Ovary (tissue), 9 donors: ENCODE data around the gene WNT6. TPM values are rescaled to one million over a fixed set of nuclear protein-coding genes. Genes with fewer than 3 reads are reported as not detected.

Experiments used
- DNase-seq, 5 donors: peaks; one replicate each; pipeline ENCODE4 v3.0.0-alpha.2; 2019 to 2020
- H3K27ac ChIP-seq, 2 donors: fragments of 200-600 bp; one replicate each; pipeline versions ENCODE4 v1.5.1 to v1.8.0; 2019 to 2022
- H3K27me3 ChIP-seq: fragments of 200-600 bp; one replicate; pipeline ENCODE4 v1.8.0; 2022
- H3K36me3 ChIP-seq: fragments of 200-600 bp; sonication (generic); one replicate; pipeline ENCODE4 v1.5.1; 2019
- H3K4me1 ChIP-seq: one replicate; pipeline ENCODE4 v1.8.1; 2013; ENCODE audit warnings: mild to moderate bottlenecking, moderate library complexity; ENCODE audit not compliant: insufficient read depth
- H3K4me3 ChIP-seq: fragments of 200-600 bp; sonication (generic); one replicate; pipeline ENCODE4 v1.5.1; 2017
- H3K9me3 ChIP-seq, 2 donors: fragments of 200-600 bp in 1 of 2; sonication (generic) in 1 of 2; one replicate each; pipeline versions ENCODE4 v1.5.1 to v1.8.1; 2013 to 2019; ENCODE audit warnings: mild to moderate bottlenecking in 1 of 2, moderate library complexity in 1 of 2
- CTCF ChIP-seq, 3 donors: fragments of 450-650 bp in 2 of 3; fragments of 200-600 bp in 1 of 3; IDR thresholded peaks; one replicate each; pipeline versions ENCODE4 v1.5.1 to v1.8.0; 2016 to 2022; ENCODE audit warnings: antibody characterized with exemption in 3 of 3, mild to moderate bottlenecking in 1 of 3
- EP300 ChIP-seq: sonication (generic); formaldehyde crosslinking; IDR thresholded peaks from one replicate; pipeline ENCODE4 v1.6.1; 2017; ENCODE audit warnings: antibody characterized with exemption
- POLR2A ChIP-seq: fragments of 450-650 bp; IDR thresholded peaks from one replicate; pipeline ENCODE4 v1.6.1; 2017; ENCODE audit warnings: antibody characterized with exemption, mild to moderate bottlenecking, moderate library complexity
- WGBS, 3 donors: extraction: QIAGEN DNeasy Blood & Tissue Kit in 1 of 3; methylation state at CpG; one replicate each; pipeline versions ENCODE4 v1.1.5 to v1.1.7; 2013 to 2017; 5-methylcytosine and 5-hydroxymethylcytosine counted together
- intact Hi-C, 4 donors: fragments of 100-400 bp; cut with DNase I; formaldehyde crosslinking; loops; one replicate each; pipeline versions ENCODE4 v1.11.0 to v1.15.1; 2022 to 2023
- polyA plus RNA-seq, 2 donors: library from polyadenylated mRNA; stranded (reverse); fragments of 200-250 nt in 1 of 2; fragments of 350-450 nt in 1 of 2; fragmentation: Illumina TruSeq in 1 of 2; extraction: RNeasy Lipid Tissue Mini Kit (QIAGEN cat#74804) in 1 of 2; gene quantifications; one replicate each; pipeline ENCODE4 v1.2.3, GENCODE V29; 2013 to 2014
- total RNA-seq, 7 donors: library from RNA; depleted of rRNA in 2 of 7; stranded (reverse); fragments of >200 nt in 2 of 7; fragmentation: NEBNext Ultra II Directional in 3 of 7; extraction: Animal tissue kit (Norgen Biotek cat#: 25700) in 3 of 7; gene quantifications; one replicate each; pipeline versions ENCODE4 v1.1.0 to v1.2.4, GENCODE V29; 2016 to 2023
- donor health status: DM: no; HTN: no; CAD: no; lungs with moderate emphysema.
- donor health status: DM: no; HTN: no; CAD: no.
- donor health status: Bipolar disorder and iron deficiency.
- donor health status: DM: yes; HTN: yes; CAD: no.
- donor health status: DM: no; HTN: no; CAD: no.
- donor health status: DM: yes; HTN: yes; CAD: no.

The WNT6 gene
- total and polyA plus RNA-seq, 9 donors = 0.13 to 4.5 (median 2.0) TPM

- no peak for DNase-seq
- intact Hi-C loops = no loop called here
- H3K27me3 ChIP-seq = no peaks in the 10 kb centered on the region
Observed at GRCh38 chr2:218893349-218894150, 33.9 kb downstream of the WNT6 start.

GRCh38 chr2:218894151-218894879, 34.7 kb downstream of the WNT6 start:
- DNase-seq = no peak
- 75 to 89% (median 84%) methylated on average over 12 of the region's 12 CpGs for WGBS, 3 donors
- TF ChIP-seq POLR2A = no peak
- no peak for TF ChIP-seq CTCF (IDR thresholded peaks at IDR 0.05)
- no peak for TF ChIP-seq EP300
- H3K4me1 ChIP-seq = peaks cover 11% of the 10 kb centered on the region
- H3K4me3 ChIP-seq = no peak overlapping the region
- no peaks in the 10 kb centered on the region for H3K9me3 ChIP-seq
- H3K27ac ChIP-seq = no peak overlapping the region
- H3K36me3 ChIP-seq = no peaks in the 10 kb centered on the region
- no peaks in the 10 kb centered on the region for H3K27me3 ChIP-seq
- intact Hi-C loops = no loop called here

More at GRCh38 chr2:218893349-218894150, 33.9 kb downstream of the WNT6 start:
- WGBS, 3 donors = 39 to 44% (median 40%) methylated on average over 10 of the region's 10 CpGs
- TF ChIP-seq CTCF (IDR thresholded peaks at IDR 0.05) (no peak), EP300 (no peak), POLR2A (no peak)
- H3K27ac ChIP-seq = no peak overlapping the region
- peaks cover 11% of the 10 kb centered on the region for H3K4me1 ChIP-seq
- H3K9me3 ChIP-seq = no peaks in the 10 kb centered on the region
- no peaks in the 10 kb centered on the region for H3K36me3 ChIP-seq
- H3K4me3 ChIP-seq = peak overlapping the region; percentile 8

- Histone ChIP-seq H3K27me3 (no peaks in the 10 kb centered on the region), H3K9me3 (no peaks in the 10 kb centered on the region), H3K36me3 (no peaks in the 10 kb centered on the region), H3K4me3 (no peak overlapping the region), H3K4me1 (peaks cover 11% of the 10 kb centered on the region), H3K27ac (no peak overlapping the region)
- 88 to 96% (median 92%) methylated on average over 4 of the region's 4 CpGs for WGBS, 3 donors
- no peak for DNase-seq
- intact Hi-C loops = no loop called here
- TF ChIP-seq EP300 = no peak
- no peak for TF ChIP-seq POLR2A
- no peak for TF ChIP-seq CTCF (IDR thresholded peaks at IDR 0.05)
Observed at GRCh38 chr2:218894880-218895157, 35.2 kb downstream of the WNT6 start.

GRCh38 chr2:218895326-218895725, 35.7 kb downstream of the WNT6 start:
- Histone ChIP-seq H3K4me3 (no peak overlapping the region), H3K9me3 (no peaks in the 10 kb centered on the region), H3K27ac (no peak overlapping the region), H3K4me1 (peaks cover 11% of the 10 kb centered on the region), H3K27me3 (no peaks in the 10 kb centered on the region), H3K36me3 (no peaks in the 10 kb centered on the region)
- WGBS, 3 donors = 89 to 92% (median 92%) methylated on average over 3 of the region's 3 CpGs
- TF ChIP-seq CTCF (IDR thresholded peaks at IDR 0.05) (no peak), EP300 (no peak), POLR2A (no peak)
- DNase-seq = peak in 1 of 5 donors; percentile 12
- intact Hi-C loops = no loop called here
